ENCODE measurements around the gene NRAP. TPM values are rescaled to one million over a fixed set of nuclear protein-coding genes. Genes with fewer than 3 reads are reported as not detected.

Gene NRAP
- total and polyA plus RNA-seq, 2 of the 8 experiments (the other 6 are each of a cell fraction or from before 2014, with no cell fraction given): not detected

DNA sequence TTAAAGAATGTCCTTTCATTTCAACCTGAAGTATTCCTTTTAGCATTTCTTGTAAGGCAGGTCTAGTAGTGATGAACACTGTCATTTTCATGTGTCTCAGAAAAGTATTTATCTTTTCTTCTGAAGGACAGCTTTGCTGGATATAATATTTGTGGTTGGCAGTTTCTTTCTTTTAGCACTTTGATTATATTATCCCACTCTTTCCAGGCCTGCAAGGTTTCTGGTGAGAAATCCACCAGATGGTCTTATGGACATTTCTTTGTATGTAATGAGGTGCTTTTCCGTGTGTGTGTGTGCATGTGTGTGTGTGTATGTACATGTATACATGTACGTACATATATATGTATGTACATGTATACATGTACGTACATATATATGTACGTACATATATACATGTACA lies 23.2 kb upstream of the NRAP start:
- no peak overlapping the region for H3K23ac ChIP-seq (ENCODE audit: insufficient read length)
- no peak overlapping the region for H3K56ac ChIP-seq (replicated peaks; ENCODE audit: insufficient read length, low read depth, low read length)
- H3K4ac ChIP-seq (replicated peaks; ENCODE audit: insufficient read length, low read depth, low read length): no peak overlapping the region
- no peak overlapping the region for H2BK5ac ChIP-seq (ENCODE audit: low read depth, low read length)
- H2BK20ac ChIP-seq (ENCODE audit: low read length): no peak overlapping the region
- H2BK120ac ChIP-seq (replicated peaks; ENCODE audit: low read depth, low read length): no peak overlapping the region
- H3K9ac ChIP-seq (replicated peaks in 1 of 4; ENCODE audit: extremely low read depth in 1 of 4, low read depth in 3 of 4, low read length in 3 of 4): no peak overlapping the region
- H3K27ac ChIP-seq (ENCODE audit: low read depth, low read length): no peak overlapping the region
- FAIRE-seq (no peak), DNase-seq (ENCODE audit: low read depth in 1 of 2, low spot score in 2 of 2) (no peak)
- H3K79me2 ChIP-seq (ENCODE audit: control insufficient read depth in 1 of 2, insufficient read depth in 2 of 2, low read length in 2 of 2): peaks cover 0 to 5% of the 10 kb centered on the region in 2 experiments; a peak in 1 of 4 replicates
- no peaks in the 10 kb centered on the region for H4K20me1 ChIP-seq (replicated peaks in 1 of 2; ENCODE audit: control insufficient read depth in 1 of 2, insufficient read depth in 2 of 2, low read length in 2 of 2)
- H2AK5ac ChIP-seq (ENCODE audit: low read depth, low read length): no peak overlapping the region
- no peak overlapping the region for H2BK12ac ChIP-seq (ENCODE audit: low read depth, low read length)
- no peaks in the 10 kb centered on the region for H3K23me2 ChIP-seq (ENCODE audit: low read depth, low read length)
- H4K91ac ChIP-seq (replicated peaks; ENCODE audit: insufficient read length, low read length): no peak overlapping the region
- no peak overlapping the region for H3K14ac ChIP-seq (ENCODE audit: insufficient read length)
- no peaks in the 10 kb centered on the region for H3K79me1 ChIP-seq (ENCODE audit: low read depth, low read length)
- ChIA-PET POLR2A (ENCODE audit: partially characterized antibody) (no interaction called here), CTCF (ENCODE audit: partially characterized antibody) (interaction anchor here (1.1 to 2.5 kb wide), 2 partner anchors 18 to 54 kb away, joined by 3 to 8 read pairs; no protein-coding TSS in a partner anchor)
- no peak overlapping the region for H3K4me3 ChIP-seq (ENCODE audit: extremely low read depth in 1 of 4, insufficient read depth in 2 of 4, low read depth in 3 of 4, low read length in 4 of 4)
- H2BK15ac ChIP-seq (ENCODE audit: low read length): no peak overlapping the region
- H3K9me3 ChIP-seq (ENCODE audit: insufficient read depth in 2 of 2, low read depth in 1 of 2, low read length in 1 of 2): peaks cover 3 to 4% of the 10 kb centered on the region in 2 experiments; a peak in 3 of 4 replicates
- 78% methylated on average over 4 of the region's 4 CpGs; no CpG with 5 or more reads in 1 of the 2 experiments for WGBS, 2 experiments (ENCODE audit: extremely low coverage in 1 of 2, insufficient coverage in 1 of 2, insufficient read length in 1 of 2, insufficient replicate concordance in 2 of 2, low coverage in 1 of 2, low lambda C conversion rate in 2 of 2, missing lambda C conversion rate in 1 of 2)
- H3K4me1 ChIP-seq (replicated peaks in 1 of 4; ENCODE audit: control insufficient read depth in 3 of 4, insufficient read depth in 4 of 4, low read length in 3 of 4): peaks cover 0 to 4% (median 0%) of the 10 kb centered on the region in 4 experiments; a peak in 1 of 7 replicates
- H4K5ac ChIP-seq (ENCODE audit: insufficient read length, low read depth, low read length): no peak overlapping the region
- H3K18ac ChIP-seq (ENCODE audit: extremely low read depth, low read length): no peak overlapping the region
- H2AFZ ChIP-seq (ENCODE audit: low read length): no peak overlapping the region
- H3K36me3 ChIP-seq (ENCODE audit: control insufficient read depth in 2 of 4, insufficient read depth in 4 of 4, low read length in 3 of 4): no peaks in the 10 kb centered on the region; a peak in 1 of 8 replicates
- H3K27me3 ChIP-seq (replicated peaks in 1 of 4; ENCODE audit: control insufficient read depth in 3 of 4, extremely low read depth in 1 of 4, insufficient read depth in 3 of 4, low read length in 3 of 4): no peaks in the 10 kb centered on the region
- TF ChIP-seq KDM4A (IDR thresholded peaks at IDR 0.05; ENCODE audit: low read depth, low read length, severe bottlenecking) (no peak), BCL11A (IDR thresholded peaks at IDR 0.05; ENCODE audit: low read depth in 2 of 2, low read length in 2 of 2) (no peak), SP1 (IDR thresholded peaks at IDR 0.05; ENCODE audit: low read depth, low read length) (no peak), HDAC2 (IDR thresholded peaks at IDR 0.05; ENCODE audit: borderline replicate concordance in 1 of 2, low read depth in 2 of 2, low read length in 2 of 2) (no peak), BRCA1 (IDR thresholded peaks at IDR 0.05; ENCODE audit: low read depth, low read length) (no peak), POLR2AphosphoS5 (IDR thresholded peaks at IDR 0.05; ENCODE audit: low read depth, low read length) (no peak), EP300 (IDR thresholded peaks at IDR 0.05; ENCODE audit: borderline replicate concordance in 1 of 2, low read depth in 2 of 2, low read length in 2 of 2) (no peak), CHD1 (IDR thresholded peaks at IDR 0.05; ENCODE audit: low read depth, low read length) (no peak)
- no peak overlapping the region for H3K4me2 ChIP-seq (ENCODE audit: insufficient read depth in 1 of 2, low read depth in 2 of 2, low read length in 2 of 2)
- no peak overlapping the region for H4K8ac ChIP-seq (ENCODE audit: extremely low read depth, insufficient read depth, low read length)
